ENCODE results near the gene SHISA9. TPM values are rescaled to one million over a fixed set of nuclear protein-coding genes. Genes with fewer than 3 reads are reported as not detected.

The SHISA9 gene
- total RNA-seq, 2 donors from 2014 or later = 0.06 to 0.07 TPM

DNA sequence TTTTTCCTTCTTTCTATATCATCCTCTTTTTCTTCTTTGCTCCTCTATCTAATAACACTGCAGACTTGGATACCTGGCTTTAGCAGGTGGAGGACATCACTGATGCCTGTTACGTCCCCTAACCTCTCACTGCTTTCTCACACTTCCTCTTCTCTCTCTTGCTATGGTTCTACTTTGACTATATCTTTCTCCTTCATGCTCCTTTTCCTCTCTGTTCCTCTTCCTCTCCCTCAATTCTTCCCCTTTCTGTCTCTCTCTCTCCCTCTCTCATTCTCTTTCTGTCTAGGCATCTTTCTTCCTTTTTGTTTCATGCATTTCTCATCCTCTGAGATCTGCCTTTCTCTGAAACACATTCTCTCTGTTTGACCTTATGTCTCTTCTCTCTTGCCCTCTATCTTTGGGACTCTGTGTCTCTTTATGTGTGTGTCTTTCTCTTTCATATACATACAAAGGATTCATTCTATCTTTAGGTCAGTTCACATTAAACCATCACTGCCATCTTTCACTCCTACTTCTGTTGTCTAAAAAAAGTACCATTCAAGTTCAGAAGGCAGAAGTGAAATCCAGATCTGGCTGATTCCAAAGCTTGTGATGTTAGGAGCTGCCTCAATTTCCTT, 353.7 kb downstream of the SHISA9 start:
- ATAC-seq = no peak
- no peak for DNase-seq (ENCODE audit: low spot score in 2 of 2)
- Mint-ChIP-seq H3K36me3 (peaks cover 0 to 6% of the 10 kb centered on the region in 2 donors), H3K9me3 (peaks cover 20 to 21% of the 10 kb centered on the region in 2 donors), H3K27ac (no peak overlapping the region)

DNA sequence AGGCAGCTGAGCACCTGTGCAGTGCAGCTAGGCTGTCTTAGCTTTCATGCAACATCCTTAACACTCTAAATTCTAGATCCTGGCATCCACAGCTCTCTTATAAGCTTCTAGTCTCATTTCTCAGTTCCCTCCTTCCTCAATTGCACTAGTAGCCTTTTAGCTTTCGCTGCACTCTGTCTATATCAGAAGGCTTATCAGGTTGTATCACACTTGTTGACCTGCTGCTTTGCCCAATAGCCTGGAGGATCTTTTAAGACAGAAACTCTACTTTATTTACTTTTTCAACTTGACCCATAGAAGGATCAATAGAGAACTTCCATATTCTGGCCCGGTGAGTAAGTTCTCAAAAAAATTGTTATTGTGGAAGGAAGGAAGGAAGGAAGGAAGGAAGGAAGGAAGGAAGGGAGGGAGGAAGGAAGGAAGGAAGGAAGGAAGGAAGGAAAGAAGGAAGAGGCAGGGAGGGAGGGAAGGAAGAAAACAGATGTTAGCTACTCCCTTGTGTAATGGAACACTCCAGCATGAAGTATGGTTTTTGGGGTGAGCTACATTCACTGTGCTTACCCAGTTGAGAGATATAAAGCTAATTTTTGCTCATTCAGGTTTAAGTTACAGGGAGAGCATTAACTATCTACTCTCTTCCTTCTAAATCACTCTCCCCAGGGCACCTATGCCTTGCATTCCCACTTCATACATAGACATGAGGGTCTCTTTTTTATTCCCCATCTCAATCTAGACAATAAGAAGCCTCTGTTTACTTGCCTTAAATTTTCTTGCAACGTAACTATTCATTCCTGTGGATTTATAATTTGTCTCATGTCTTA, 361.1 kb downstream of the SHISA9 start:
- Mint-ChIP-seq H3K27ac (no peak overlapping the region), H3K36me3 (peaks cover 0 to 15% of the 10 kb centered on the region in 2 donors), H3K9me3 (peaks cover 14 to 15% of the 10 kb centered on the region in 2 donors)
- ATAC-seq (no peak), DNase-seq (ENCODE audit: low spot score in 2 of 2) (no peak)

DNA sequence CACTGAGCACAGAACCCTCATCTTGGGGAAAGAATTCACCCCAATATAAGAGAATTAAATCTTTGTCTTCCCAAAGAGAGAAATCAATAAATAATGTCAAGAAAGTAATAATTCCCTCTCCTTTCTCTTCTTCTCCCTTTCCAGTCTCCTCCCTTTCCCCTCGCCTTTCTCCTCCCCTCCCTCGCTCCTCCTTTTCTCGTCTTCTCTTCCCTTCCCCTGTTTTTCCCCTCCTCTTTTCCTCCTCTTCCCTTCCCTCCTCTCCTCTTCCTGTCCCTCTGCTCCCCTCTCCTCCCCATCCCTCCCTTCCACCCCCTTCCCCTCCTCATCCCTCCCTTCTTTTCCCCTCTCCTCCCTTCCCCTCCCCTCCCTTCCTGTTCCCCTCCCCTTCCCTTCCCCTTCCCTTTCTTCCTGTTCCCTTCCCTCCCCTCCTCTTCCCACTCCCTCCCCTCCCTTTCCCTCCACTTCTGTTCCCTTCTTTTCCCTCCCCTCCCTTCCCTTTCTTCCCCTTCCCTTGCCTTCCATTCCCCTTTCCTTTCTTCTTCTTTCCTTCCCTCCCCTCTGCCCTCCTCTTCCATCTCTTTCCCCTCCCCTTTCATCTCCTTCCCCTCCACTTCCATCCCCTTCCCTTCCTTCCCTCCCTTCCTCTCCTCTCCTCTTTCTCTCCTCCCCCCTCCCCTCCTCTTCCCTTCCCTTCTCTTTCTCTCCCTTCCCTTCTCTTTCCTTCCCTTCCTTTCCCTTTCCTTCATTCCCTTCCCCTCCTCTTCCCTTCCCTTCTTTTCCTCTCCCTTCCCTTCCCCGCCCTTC, 363.6 kb downstream of the SHISA9 start:
- peaks cover 0 to 9% of the 10 kb centered on the region in 2 donors for H3K36me3 Mint-ChIP-seq
- H3K27ac Mint-ChIP-seq = no peak overlapping the region
- peaks cover 14 to 15% of the 10 kb centered on the region in 2 donors for H3K9me3 Mint-ChIP-seq
- ATAC-seq = no peak
- no peak for DNase-seq (ENCODE audit: low spot score in 2 of 2)

GRCh38 chr16:13269359-13269758, 368.0 kb downstream of the SHISA9 start:
- ATAC-seq (no peak), DNase-seq (ENCODE audit: low spot score in 2 of 2) (no peak)
- H3K36me3 Mint-ChIP-seq = peaks cover 0 to 4% of the 10 kb centered on the region in 2 donors
- peaks cover 12 to 14% of the 10 kb centered on the region in 2 donors for H3K9me3 Mint-ChIP-seq
- no peak overlapping the region for H3K27ac Mint-ChIP-seq

- Mint-ChIP-seq H3K9me3 (peaks cover 12 to 14% of the 10 kb centered on the region in 2 donors), H3K36me3 (peaks cover 0 to 4% of the 10 kb centered on the region in 2 donors), H3K27ac (no peak overlapping the region)
- ATAC-seq (no peak), DNase-seq (ENCODE audit: low spot score in 2 of 2) (no peak)
These were observed 368.6 kb downstream of the SHISA9 start for GRCh38 chr16:13269905-13270528.

- peaks cover 9 to 11% of the 10 kb centered on the region in 2 donors for H3K9me3 Mint-ChIP-seq
- peaks cover 0 to 4% of the 10 kb centered on the region in 2 donors for H3K36me3 Mint-ChIP-seq
- ATAC-seq (no peak), DNase-seq (ENCODE audit: low spot score in 2 of 2) (no peak)
- no peak overlapping the region for H3K27ac Mint-ChIP-seq
These were observed 369.2 kb downstream of the SHISA9 start for GRCh38 chr16:13270602-13271001.

DNA sequence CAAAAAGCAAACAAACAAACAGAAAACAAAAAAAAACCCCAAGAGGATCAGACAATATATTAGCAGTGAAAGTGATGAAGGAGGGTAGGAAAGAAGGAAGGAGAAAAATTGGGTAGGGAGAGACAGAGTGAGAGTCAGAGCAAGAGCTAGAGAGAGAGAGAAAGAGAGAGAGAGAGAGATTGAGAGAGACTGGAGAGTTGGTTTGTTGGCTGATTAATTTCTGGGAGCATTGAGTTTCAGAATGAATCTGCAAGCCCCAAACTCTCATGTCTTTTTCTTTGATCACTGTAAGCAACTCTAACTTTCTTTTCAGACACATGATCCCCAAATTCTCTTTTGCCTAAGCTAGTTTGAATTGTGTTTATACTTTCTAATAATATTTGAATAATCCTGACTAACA, 388.1 kb downstream of the SHISA9 start:
- no peak overlapping the region for H3K27ac Mint-ChIP-seq
- DNase-seq (ENCODE audit: low spot score in 2 of 2) = no peak
- H3K36me3 Mint-ChIP-seq = no peaks in the 10 kb centered on the region
- ATAC-seq = peak; percentile 22 to 79
- H3K9me3 Mint-ChIP-seq = peaks cover 9 to 20% of the 10 kb centered on the region in 2 donors

Other genes starting within 250 kb of the SHISA9 start
- 10 to 100 TPM; 11.6 to 16.4 TPM for gene CPPED1, start 97.7 kb upstream of the SHISA9 start, total RNA-seq

All from activated naive CD4-positive, alpha-beta T cell treated with anti-CD3 and anti-CD28 coated beads, Interleukin-2, amount 50 U/mL, for 72 hours (primary cell).